Esophagus muscularis mucosa (tissue), 4 donors: Measurements from ENCODE around the gene OAS1. TPM values are rescaled to one million over a fixed set of nuclear protein-coding genes. Genes with fewer than 3 reads are reported as not detected.

ENCODE experiments used
- DNase-seq: peaks from one replicate; pipeline ENCODE4 v3.0.0-alpha.2; 2017; ENCODE audit errors: extremely low spot score
- H3K27ac ChIP-seq, 4 donors: fragments of 200-600 bp; sonication (generic); replicated peaks in 1 of 4; 1 replicate in 3 of 4; 2 replicates in 1 of 4; pipeline ENCODE4 v1.5.1; 2016 to 2019; ENCODE audit warnings: mild to moderate bottlenecking in 1 of 4
- H3K27me3 ChIP-seq, 4 donors: fragments of 200-600 bp; sonication (generic); one replicate each; pipeline versions ENCODE4 v1.5.1 to v1.6.0; 2016 to 2019
- H3K36me3 ChIP-seq, 4 donors: fragments of 200-600 bp; sonication (generic); one replicate each; pipeline ENCODE4 v1.5.1; 2016 to 2019
- H3K4me1 ChIP-seq, 4 donors: fragments of 200-600 bp; sonication (generic); one replicate each; pipeline ENCODE4 v1.5.1; 2016 to 2019
- H3K4me3 ChIP-seq, 4 donors: fragments of 200-600 bp; sonication (generic); 1 replicate in 2 of 4; 2 replicates in 2 of 4; pipeline ENCODE4 v1.5.1; 2016 to 2019; ENCODE audit warnings: mild to moderate bottlenecking in 4 of 4, moderate library complexity in 1 of 4
- H3K9me3 ChIP-seq, 4 donors: fragments of 200-600 bp; sonication (generic); 1 replicate in 3 of 4; 2 replicates in 1 of 4; pipeline ENCODE4 v1.5.1; 2016 to 2019
- EP300 ChIP-seq: sonication (generic); formaldehyde crosslinking; IDR thresholded peaks from one replicate; pipeline ENCODE4 v1.6.1; 2017; ENCODE audit warnings: antibody characterized with exemption
- POLR2A ChIP-seq: fragments of 450-650 bp; IDR thresholded peaks from one replicate; pipeline ENCODE4 v1.6.1; 2017; ENCODE audit warnings: antibody characterized with exemption, moderate library complexity, mild to moderate bottlenecking, low read depth
- POLR2AphosphoS5 ChIP-seq, 2 donors: sonication (generic); formaldehyde crosslinking; IDR thresholded peaks; one replicate each; pipeline ENCODE4 v1.6.1; 2017; ENCODE audit warnings: antibody characterized with exemption in 2 of 2
- WGBS: methylation state at CpG from one replicate; pipeline ENCODE4 v1.1.5; 2018; 5-methylcytosine and 5-hydroxymethylcytosine counted together
- intact Hi-C: fragments of 100-400 bp; cut with DNase I; formaldehyde crosslinking; loops from one replicate; pipeline ENCODE4 v1.15.1; 2023
- total RNA-seq, 4 donors: library from RNA; depleted of rRNA; stranded (reverse); fragments of >200 nt; gene quantifications; one replicate each; pipeline versions ENCODE4 v1.1.0 to v1.2.1, GENCODE V29; 2016
- TF ChIP-seq, protein P1 (sequence below), 3 experiments: fragments of 200-600 bp in 2 of 3; fragments of 450-650 bp in 1 of 3; sonication (generic) in 2 of 3; IDR thresholded peaks; one replicate each; pipeline ENCODE4 v1.5.1; 2017 to 2019; ENCODE audit warnings: antibody characterized with exemption in 3 of 3, mild to moderate bottlenecking in 2 of 3, moderate library complexity in 1 of 3

The OAS1 gene
- total RNA-seq, 4 donors from 2014 or later: 9.9 to 10.4 (median 10.0) TPM

DNA sequence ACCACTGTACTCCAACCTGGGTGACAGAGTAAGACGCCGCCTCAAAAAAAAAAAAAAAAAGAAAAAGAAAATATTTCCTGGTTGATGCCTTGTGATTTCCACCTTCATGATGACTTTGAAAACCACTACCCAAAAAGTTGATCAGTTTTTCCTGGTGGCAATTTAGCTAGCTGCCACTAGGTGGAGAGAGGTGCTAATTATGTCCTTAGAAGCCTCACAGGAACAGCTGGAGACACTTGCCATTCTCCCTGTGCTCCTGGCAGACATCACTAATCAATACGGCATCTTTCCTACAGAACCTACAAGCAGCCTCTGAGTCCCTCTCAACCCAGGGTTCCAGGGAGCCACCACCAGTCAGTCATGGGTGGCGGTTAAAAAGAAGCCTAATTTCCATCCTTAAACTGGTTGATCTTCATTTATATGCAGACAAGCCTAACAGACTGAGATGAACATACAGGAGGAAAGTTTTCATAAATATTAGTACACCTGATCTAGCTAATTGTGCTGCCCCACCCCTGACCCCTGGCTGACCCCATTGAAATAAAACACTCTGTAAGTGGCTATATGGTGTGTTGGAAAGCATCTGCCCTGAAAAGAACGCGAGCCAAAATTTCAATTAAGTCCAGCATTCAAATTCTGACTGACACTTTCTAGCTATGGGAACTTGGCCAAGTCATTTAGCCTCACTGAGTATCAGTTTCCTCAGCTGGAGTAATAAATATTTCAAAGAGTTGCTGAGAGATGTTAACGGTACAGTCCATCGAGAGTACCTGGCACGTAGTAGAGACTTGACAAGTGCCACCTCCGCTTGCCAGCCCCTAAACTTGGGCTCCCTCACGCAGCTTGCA, 6.2 kb upstream of the OAS1 start:
- no peak for DNase-seq
- peaks cover 0 to 6% (median 6%) of the 10 kb centered on the region in 4 donors for H3K4me1 ChIP-seq
- WGBS: 86% methylated on average over 11 of the region's 11 CpGs
- no peaks in the 10 kb centered on the region for H3K36me3 ChIP-seq
- no peak overlapping the region for H3K27ac ChIP-seq
- intact Hi-C loops: loop anchor here (10.0 kb wide), 1 partner anchor 134 kb away; no protein-coding TSS in a partner anchor
- TF ChIP-seq POLR2AphosphoS5 (IDR thresholded peaks at IDR 0.05) (no peak), EP300 (no peak), POLR2A (no peak)
- TF ChIP-seq, protein P1, sequence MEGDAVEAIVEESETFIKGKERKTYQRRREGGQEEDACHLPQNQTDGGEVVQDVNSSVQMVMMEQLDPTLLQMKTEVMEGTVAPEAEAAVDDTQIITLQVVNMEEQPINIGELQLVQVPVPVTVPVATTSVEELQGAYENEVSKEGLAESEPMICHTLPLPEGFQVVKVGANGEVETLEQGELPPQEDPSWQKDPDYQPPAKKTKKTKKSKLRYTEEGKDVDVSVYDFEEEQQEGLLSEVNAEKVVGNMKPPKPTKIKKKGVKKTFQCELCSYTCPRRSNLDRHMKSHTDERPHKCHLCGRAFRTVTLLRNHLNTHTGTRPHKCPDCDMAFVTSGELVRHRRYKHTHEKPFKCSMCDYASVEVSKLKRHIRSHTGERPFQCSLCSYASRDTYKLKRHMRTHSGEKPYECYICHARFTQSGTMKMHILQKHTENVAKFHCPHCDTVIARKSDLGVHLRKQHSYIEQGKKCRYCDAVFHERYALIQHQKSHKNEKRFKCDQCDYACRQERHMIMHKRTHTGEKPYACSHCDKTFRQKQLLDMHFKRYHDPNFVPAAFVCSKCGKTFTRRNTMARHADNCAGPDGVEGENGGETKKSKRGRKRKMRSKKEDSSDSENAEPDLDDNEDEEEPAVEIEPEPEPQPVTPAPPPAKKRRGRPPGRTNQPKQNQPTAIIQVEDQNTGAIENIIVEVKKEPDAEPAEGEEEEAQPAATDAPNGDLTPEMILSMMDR (IDR thresholded peaks at IDR 0.05): peak; percentile 45 to 62 (median 55)
- no peak overlapping the region for H3K4me3 ChIP-seq
- H3K9me3 ChIP-seq: no peaks in the 10 kb centered on the region
- H3K27me3 ChIP-seq: peaks cover 0 to 30% (median 0%) of the 10 kb centered on the region in 4 donors

DNA sequence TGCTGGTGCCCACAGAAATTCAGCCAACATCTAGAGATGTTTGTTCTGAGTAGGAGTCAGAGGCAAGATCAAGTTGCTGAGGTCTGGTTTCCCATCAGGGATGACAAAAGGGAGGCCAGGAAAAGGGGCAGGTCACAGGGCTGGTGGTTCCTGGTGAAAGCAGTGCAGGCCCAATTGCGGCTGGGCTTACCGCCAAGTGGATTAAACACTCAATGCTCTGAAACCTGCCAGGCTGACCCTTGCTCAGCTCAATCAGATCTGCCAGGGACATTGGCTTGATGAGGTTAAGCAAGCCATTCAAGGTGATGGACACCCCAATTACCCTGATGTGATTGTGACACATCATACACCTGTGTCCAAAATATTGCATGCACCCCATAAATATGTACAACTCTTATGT, 5.5 kb upstream of the OAS1 start:
- peaks cover 0 to 24% (median 0%) of the 10 kb centered on the region in 4 donors for H3K27me3 ChIP-seq
- DNase-seq: no peak
- no peaks in the 10 kb centered on the region for H3K36me3 ChIP-seq
- H3K4me3 ChIP-seq: no peak overlapping the region
- intact Hi-C loops: loop anchor here (10.0 kb wide), 1 partner anchor 134 kb away; no protein-coding TSS in a partner anchor
- H3K4me1 ChIP-seq: peaks cover 3 to 14% (median 13%) of the 10 kb centered on the region in 4 donors
- 96% methylated on average over 2 of the region's 2 CpGs for WGBS
- TF ChIP-seq POLR2A (no peak), POLR2AphosphoS5 (IDR thresholded peaks at IDR 0.05) (no peak), EP300 (no peak)
- TF ChIP-seq, protein P1 (IDR thresholded peaks at IDR 0.05): no peak
- H3K27ac ChIP-seq: no peak overlapping the region
- no peaks in the 10 kb centered on the region for H3K9me3 ChIP-seq

DNA sequence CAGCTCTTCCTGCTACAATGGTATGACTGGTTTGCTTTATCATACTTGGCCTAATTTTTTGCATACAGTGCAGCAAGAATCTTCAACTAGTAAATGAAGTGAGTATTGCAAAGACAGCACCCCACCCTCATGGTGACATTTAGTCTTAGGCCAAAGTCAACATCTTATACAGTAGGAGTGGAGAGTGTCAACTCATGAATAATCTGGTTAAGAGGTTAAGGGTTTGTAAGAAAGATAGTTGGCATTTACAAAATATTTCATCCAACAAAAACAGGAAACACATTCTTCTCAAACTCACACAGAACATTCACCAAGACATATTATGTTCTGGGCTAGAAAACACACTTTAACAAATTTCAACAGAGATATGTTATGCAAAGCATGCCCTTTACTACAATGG, 2.2 kb upstream of the OAS1 start:
- TF ChIP-seq, protein P1 (IDR thresholded peaks at IDR 0.05): no peak
- no peak for TF ChIP-seq POLR2AphosphoS5 (IDR thresholded peaks at IDR 0.05)
- no peak for TF ChIP-seq EP300
- TF ChIP-seq POLR2A: no peak
- Histone ChIP-seq H3K4me3 (no peak overlapping the region), H3K36me3 (no peaks in the 10 kb centered on the region), H3K27me3 (no peaks in the 10 kb centered on the region), H3K9me3 (no peaks in the 10 kb centered on the region), H3K27ac (no peak overlapping the region), H3K4me1 (peaks cover 13 to 45% (median 45%) of the 10 kb centered on the region in 4 donors)
- intact Hi-C loops: loop anchor here (10.0 kb wide), 1 partner anchor 130 kb away; no protein-coding TSS in a partner anchor
- DNase-seq: no peak

DNA sequence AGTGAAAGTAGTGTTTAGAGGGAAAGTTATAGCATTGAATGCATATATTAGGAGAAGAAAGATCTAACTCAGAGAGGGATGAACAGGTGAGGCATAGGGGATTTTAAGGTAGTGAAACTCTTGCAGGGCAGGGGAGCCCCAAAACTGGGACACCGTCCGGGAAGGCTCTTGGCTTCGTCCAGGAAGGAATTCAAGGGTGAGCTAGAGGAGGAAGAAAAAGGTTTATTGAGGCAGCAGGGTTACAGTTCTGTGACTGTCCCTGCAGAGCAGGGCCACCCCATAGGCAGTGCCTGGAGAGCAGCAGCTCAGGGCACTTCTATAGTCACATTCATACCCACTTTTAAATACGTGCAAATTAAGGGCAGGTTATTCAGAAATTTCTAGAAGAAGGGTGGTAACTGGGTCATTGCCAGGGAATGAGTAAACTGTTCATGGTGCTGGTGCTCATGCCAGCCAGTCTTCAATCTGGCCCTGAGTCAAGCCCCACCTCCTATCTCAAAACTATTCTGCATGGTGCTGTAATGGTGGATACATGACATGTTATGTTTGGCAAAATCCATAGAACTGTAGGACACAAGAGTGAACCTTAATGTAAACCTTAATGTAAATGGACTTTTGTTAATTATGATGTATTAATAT, 1.2 kb upstream of the OAS1 start:
- intact Hi-C loops: loop anchor here (10.0 kb wide), 1 partner anchor 129 kb away; no protein-coding TSS in a partner anchor
- H3K27ac ChIP-seq: peak overlapping the region in 1 of 4 donors; percentile 15
- no peaks in the 10 kb centered on the region for H3K9me3 ChIP-seq
- no peak overlapping the region for H3K4me3 ChIP-seq
- peaks cover 13 to 46% (median 45%) of the 10 kb centered on the region in 4 donors for H3K4me1 ChIP-seq
- H3K27me3 ChIP-seq: no peaks in the 10 kb centered on the region
- peaks cover 0 to 3% (median 0%) of the 10 kb centered on the region in 4 donors for H3K36me3 ChIP-seq
- TF ChIP-seq POLR2AphosphoS5 (IDR thresholded peaks at IDR 0.05) (no peak), POLR2A (no peak), EP300 (no peak)
- TF ChIP-seq, protein P1 (IDR thresholded peaks at IDR 0.05): no peak
- no peak for DNase-seq
- WGBS: 91% methylated on average over 4 of the region's 4 CpGs
